Jurkat, Clone E6-1 (cell line): Measurements from ENCODE around the gene DUOX1.

Experiments
- DNase-seq: peaks from one replicate; pipeline ENCODE4 v3.0.0-alpha.2; 2011; ENCODE audit warnings: low read depth, low spot score
- H3K4me3 ChIP-seq: 2 replicates; pipeline ENCODE4 v1.5.1; 2011; ENCODE audit warnings: mild to moderate bottlenecking, low read length, control low read depth, moderate library complexity

DUOX1 gene

DNA sequence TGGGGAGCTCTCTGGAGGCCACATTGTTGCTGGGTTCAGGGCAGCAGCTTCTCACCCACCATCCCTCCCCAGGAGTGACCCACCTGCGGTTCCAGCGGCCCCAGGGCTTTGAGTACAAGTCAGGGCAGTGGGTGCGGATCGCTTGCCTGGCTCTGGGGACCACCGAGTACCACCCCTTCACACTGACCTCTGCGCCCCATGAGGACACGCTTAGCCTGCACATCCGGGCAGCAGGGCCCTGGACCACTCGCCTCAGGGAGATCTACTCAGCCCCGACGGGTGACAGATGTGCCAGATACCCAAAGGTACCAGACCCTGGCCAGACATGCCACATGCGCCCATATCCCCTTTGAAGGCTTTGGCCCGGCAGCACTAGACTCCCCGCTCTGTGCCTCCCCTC is 31.9 kb downstream of the DUOX1 start:
- no peak for DNase-seq
- no peak overlapping the region for H3K4me3 ChIP-seq

- peak; percentile 45 for DNase-seq
- H3K4me3 ChIP-seq: no peak overlapping the region
These were observed 33.1 kb downstream of the DUOX1 start for GRCh38 chr15:45162771-45163507.

GRCh38 chr15:45163508-45163856 is 33.7 kb downstream of the DUOX1 start:
- no peak overlapping the region for H3K4me3 ChIP-seq
- no peak for DNase-seq

DNA sequence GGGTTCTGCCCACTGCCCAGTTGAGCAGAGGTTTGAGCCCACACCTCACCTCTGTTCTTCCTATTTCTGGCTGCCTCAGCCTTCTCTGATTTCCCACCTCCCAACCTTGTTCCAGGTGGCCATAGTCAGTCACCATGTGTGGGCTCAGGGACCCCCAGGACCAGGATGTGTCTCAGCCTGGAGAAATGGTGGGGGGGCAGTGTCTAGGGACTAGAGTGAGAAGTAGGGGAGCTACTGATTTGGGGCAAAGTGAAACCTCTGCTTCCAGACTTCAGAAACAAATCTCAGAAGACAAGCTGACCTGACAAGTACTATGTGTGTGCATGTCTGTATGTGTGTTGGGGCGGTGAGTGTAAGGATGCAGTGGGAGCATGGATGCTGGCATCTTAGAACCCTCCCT is 35.1 kb downstream of the DUOX1 start:
- no peak overlapping the region for H3K4me3 ChIP-seq
- DNase-seq: no peak

- H3K4me3 ChIP-seq: peak overlapping the region; percentile 77
- DNase-seq: no peak
These were observed 35.7 kb downstream of the DUOX1 start for GRCh38 chr15:45165536-45165935.

DNA sequence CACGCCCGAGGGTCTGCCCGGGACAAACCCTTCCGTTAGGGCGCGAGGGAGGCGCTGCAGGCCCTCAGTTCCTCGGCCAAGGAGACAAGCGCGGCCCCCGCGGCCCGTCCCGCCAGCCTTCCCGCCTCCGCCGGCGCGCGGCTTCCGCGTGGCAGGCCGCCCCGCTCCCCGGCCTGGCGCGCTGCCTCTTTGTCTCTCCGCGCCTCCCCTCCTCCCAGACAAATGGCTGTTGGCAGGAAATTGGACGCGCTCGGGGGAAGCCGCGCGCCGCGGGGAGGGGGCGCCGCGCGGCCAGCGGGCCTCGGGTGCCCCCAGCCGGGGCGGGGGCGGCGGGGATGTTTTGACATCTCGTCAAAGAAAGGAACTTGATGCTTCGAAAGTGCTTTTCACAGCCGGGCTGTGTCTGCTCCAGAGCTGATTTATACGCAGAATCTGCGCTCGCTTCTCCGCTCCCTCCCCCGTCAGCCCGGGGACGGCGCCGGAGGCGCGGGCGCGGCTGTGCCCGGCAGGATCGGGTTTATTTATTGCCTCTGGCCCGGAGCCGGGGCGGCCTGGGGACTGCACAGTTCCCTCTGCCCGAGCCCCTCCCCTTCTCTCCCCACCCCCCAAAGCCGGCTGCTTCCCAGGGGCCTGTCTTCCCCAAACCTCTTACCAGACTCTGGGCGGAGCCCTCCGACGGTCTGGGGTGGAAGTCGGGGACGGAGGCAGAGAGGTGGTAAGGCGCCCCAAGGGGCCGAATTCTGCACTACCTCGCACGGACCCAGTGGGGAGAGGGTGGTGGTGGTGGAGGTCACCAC is 37.2 kb downstream of the DUOX1 start:
- peak; percentile 83 for DNase-seq
- H3K4me3 ChIP-seq: peak overlapping the region; percentile 77

GRCh38 chr15:45167631-45168205 is 37.9 kb downstream of the DUOX1 start:
- peak overlapping the region; percentile 77 for H3K4me3 ChIP-seq
- DNase-seq: no peak

DNA sequence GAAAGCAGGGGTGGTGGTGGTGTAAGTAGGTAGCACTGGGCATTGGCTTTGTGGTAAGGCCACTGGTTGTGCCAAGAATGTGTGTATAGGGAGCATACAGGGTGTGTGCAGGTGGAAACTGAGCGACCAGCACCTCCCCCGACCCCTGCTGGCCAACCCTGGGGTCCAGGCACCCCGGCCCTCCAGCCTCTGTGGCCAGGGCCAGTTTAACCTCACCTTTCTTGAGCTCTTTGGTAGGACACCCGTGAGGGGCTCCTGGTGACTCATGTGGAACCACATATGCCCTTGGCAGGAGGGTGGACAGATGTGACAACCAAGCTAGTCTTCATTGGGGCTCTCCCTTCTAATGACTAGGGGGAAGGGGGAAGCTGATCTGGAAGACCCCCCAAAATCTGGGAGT is 38.5 kb downstream of the DUOX1 start:
- H3K4me3 ChIP-seq: no peak overlapping the region
- no peak for DNase-seq

DNA sequence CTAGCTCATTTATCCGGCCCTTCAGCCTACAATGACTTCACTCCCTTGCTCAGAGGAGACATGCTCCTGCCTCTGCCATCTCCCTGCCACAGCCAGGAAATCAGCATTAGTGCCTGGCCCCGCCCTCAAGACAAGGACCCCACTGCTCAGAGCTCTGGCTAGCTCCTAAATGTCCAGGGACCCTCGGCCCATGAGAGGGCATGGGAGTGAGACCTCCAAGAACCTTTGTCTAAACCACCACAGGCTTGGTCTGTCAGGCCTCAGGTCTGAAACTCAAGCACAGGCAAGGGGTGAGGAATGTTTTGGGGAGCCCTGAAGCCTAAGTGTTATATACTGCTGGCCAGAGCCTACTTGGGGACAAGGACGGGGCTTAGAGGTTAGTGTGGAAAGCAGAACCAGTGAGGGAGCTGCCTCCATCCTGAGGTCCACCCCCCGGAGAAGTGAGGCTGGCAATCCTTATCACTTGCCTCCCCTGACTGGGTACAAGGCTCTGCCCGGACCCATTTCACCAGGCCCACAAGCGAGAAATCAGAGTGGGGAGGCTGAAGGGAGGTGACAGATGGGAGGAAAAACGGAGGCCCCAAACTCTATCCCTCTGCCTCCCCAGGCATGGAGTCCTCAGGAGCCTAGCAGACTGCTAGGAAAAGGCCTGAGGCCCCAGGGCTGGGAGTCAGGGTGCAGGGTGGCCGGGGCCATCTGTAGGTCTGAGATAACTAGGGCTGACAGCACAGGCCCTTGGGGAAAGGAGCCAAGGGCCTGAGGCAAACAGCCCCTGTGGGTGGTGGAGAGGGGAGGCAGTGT is 39.2 kb downstream of the DUOX1 start:
- no peak overlapping the region for H3K4me3 ChIP-seq
- no peak for DNase-seq

- H3K4me3 ChIP-seq: no peak overlapping the region
- DNase-seq: no peak
These were observed 40.0 kb downstream of the DUOX1 start for GRCh38 chr15:45169608-45170480.

DNA sequence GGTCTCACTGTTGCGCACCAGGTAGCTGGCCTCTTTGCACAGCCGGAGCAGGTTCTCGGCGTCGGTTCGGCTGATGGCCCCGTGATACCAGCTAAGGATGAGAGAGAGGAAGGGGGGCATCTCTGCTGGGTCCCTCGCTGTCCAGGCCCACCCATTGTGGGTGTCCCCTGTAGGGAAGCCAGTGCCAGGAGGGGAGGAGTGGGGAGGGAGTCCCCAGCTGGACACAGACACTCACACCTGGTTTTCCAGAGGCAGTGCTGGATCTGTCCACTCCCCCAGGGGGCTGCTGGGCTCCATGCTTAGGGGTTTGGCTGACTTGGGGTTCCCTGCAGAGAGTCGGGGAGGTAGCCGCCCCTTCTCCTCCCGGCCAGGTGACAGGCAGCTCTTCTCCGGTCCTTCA is 42.1 kb downstream of the DUOX1 start:
- no peak for DNase-seq
- no peak overlapping the region for H3K4me3 ChIP-seq

DNA sequence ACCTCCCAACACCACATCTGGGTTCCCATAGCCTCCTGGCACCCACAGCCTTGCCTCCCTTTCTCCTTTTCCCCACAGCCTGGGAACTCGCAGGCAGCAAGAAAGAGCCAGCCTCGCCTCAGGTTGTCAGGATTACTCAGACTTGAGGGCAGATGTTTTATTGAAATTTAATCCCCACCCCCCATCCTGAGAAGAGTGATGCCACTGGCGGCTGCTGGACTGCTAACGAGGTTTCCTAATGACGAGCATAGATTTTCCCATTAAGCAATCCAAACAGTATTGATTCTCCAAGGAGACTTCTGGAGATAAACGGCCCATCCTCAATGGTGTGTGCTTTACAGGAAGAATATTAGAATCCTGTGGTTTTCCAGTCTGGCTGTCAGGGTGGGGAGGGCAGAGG is 44.3 kb downstream of the DUOX1 start:
- H3K4me3 ChIP-seq: no peak overlapping the region
- no peak for DNase-seq

- H3K4me3 ChIP-seq: no peak overlapping the region
- no peak for DNase-seq
These were observed 44.8 kb downstream of the DUOX1 start for GRCh38 chr15:45174577-45174976.

- H3K4me3 ChIP-seq: no peak overlapping the region
- no peak for DNase-seq
These were observed 47.5 kb downstream of the DUOX1 start for GRCh38 chr15:45177285-45177684.

- H3K4me3 ChIP-seq: no peak overlapping the region
- no peak for DNase-seq
These were observed 49.6 kb downstream of the DUOX1 start for GRCh38 chr15:45179221-45179985.

DNA sequence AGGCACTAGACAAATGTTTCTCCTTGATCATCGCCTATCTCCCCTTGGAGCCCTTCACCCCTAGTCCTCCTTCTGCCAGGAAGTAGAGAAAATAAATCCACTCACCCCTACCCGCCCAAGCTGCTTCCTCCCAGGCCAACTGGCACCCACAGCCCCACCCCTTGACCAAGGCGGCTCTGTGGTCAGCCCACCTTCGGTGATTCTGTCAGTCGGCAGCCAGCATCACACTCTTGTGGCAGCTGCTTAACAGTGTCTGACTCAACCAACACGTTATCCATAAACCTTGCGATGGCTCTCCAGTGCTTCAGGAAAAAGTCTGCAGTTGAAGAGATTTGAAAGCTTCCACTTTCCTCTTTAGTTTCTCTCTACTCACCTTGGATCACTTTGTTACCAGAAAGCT is 50.4 kb downstream of the DUOX1 start:
- no peak for DNase-seq
- no peak overlapping the region for H3K4me3 ChIP-seq

- no peak overlapping the region for H3K4me3 ChIP-seq
- no peak for DNase-seq
These were observed 51.0 kb downstream of the DUOX1 start for GRCh38 chr15:45180648-45181436.
